Neural cell (in vitro differentiated cells): ENCODE results near the gene CDC73. TPM values are rescaled to one million over a fixed set of nuclear protein-coding genes. Genes with fewer than 3 reads are reported as not detected.
"Not testable (repeated sequence)": the region's sequence is repeated elsewhere in the genome, so short reads cannot be mapped to it uniquely, and the experiment has no call there.

Source experiments
- H2AFZ ChIP-seq: fragments of 200-600, 300-800 bp; sonication (generic), shearing (Covaris generic); 2 replicates; pipeline ENCODE4 v1.6.0; 2014; ENCODE audit warnings: low read depth, mild to moderate bottlenecking, antibody characterized with exemption, low read length, moderate library complexity
- H3F3A ChIP-seq: fragments of 200-600 bp; shearing (Covaris generic); 2 replicates; pipeline ENCODE4 v1.6.1; 2016; ENCODE audit warnings: mild to moderate bottlenecking, moderate library complexity, mixed read lengths, antibody characterized with exemption, low read length; ENCODE audit not compliant: insufficient read depth, poor library complexity, severe bottlenecking
- H3K27ac ChIP-seq: fragments of 200-600, 300-800 bp; sonication (generic), shearing (Covaris generic); 2 replicates; pipeline ENCODE4 v1.5.1; 2014; ENCODE audit warnings: mild to moderate bottlenecking, low read length, moderate library complexity
- H3K27me3 ChIP-seq: fragments of 300-800, 200-600 bp; sonication (generic), shearing (Covaris generic); 2 replicates; pipeline ENCODE4 v1.6.0; 2014; ENCODE audit warnings: mild to moderate bottlenecking, low read depth, low read length, moderate library complexity; ENCODE audit not compliant: insufficient read depth
- H3K36me3 ChIP-seq: fragments of 300-800, 200-600 bp; sonication (generic), shearing (Covaris generic); 2 replicates; pipeline ENCODE4 v1.5.1; 2014; ENCODE audit warnings: mild to moderate bottlenecking, antibody characterized with exemption, low read length, moderate library complexity; ENCODE audit not compliant: insufficient read depth
- H3K4me2 ChIP-seq: fragments of 300-800, 200-600 bp; sonication (generic), shearing (Covaris generic); 2 replicates; pipeline ENCODE4 v1.6.0; 2014; ENCODE audit warnings: mild to moderate bottlenecking, low read length
- H3K4me3 ChIP-seq: fragments of 300-800, 200-600 bp; sonication (generic), shearing (Covaris generic); 2 replicates; pipeline ENCODE4 v1.5.1; 2014; ENCODE audit warnings: mild to moderate bottlenecking, low read length, moderate library complexity
- H3K79me2 ChIP-seq: fragments of 200-600 bp; shearing (Covaris generic); replicated peaks from 2 replicates; pipeline ENCODE4 v1.6.0; 2014; ENCODE audit warnings: mild to moderate bottlenecking, low read length, moderate library complexity; ENCODE audit not compliant: insufficient read depth
- H3K9ac ChIP-seq: fragments of 300-800, 200-600 bp; sonication (generic), shearing (Covaris generic); 2 replicates; pipeline ENCODE4 v1.6.1; 2016; ENCODE audit warnings: mild to moderate bottlenecking, low read length, mixed read lengths
- H3K9me2 ChIP-seq: fragments of 200-600 bp; shearing (Covaris generic); 2 replicates; pipeline ENCODE4 v1.6.1; 2016; ENCODE audit warnings: mild to moderate bottlenecking, low read length, mixed read lengths; ENCODE audit not compliant: insufficient read depth
- H3K9me3 ChIP-seq: fragments of 200-600, 300-800 bp; sonication (generic), shearing (Covaris generic); 2 replicates; pipeline ENCODE4 v1.6.1; 2016; ENCODE audit warnings: mild to moderate bottlenecking, mixed run types, low read length, moderate library complexity, mixed read lengths
- H4K20me1 ChIP-seq: fragments of 200-600 bp; shearing (Covaris generic); 2 replicates; pipeline ENCODE4 v1.6.1; 2016; ENCODE audit warnings: mild to moderate bottlenecking, mixed run types; ENCODE audit not compliant: insufficient read depth
- CTCF ChIP-seq: fragments of 450-650 bp; IDR thresholded peaks from 2 replicates; pipeline ENCODE4 v1.5.1; 2014; ENCODE audit warnings: antibody characterized with exemption, mild to moderate bottlenecking, moderate library complexity; ENCODE audit not compliant: poor library complexity, severe bottlenecking
- EZH2 ChIP-seq: fragments of 200-600, 300-800 bp; shearing (Covaris generic), sonication (generic); IDR thresholded peaks from 2 replicates; pipeline ENCODE4 v1.6.1; 2014; ENCODE audit warnings: antibody characterized with exemption, low read length, borderline replicate concordance, mild to moderate bottlenecking; ENCODE audit not compliant: insufficient read depth, poor library complexity, severe bottlenecking
- MXI1 ChIP-seq: fragments of 450-650 bp; conservative IDR thresholded peaks from 2 replicates; pipeline ENCODE4 v1.6.1; 2014; ENCODE audit warnings: antibody characterized with exemption, mild to moderate bottlenecking; ENCODE audit not compliant: poor library complexity, severe bottlenecking
- POLR2AphosphoS5 ChIP-seq: IDR thresholded peaks from 2 replicates; pipeline ENCODE4 v1.6.1; 2012
- SMC3 ChIP-seq: fragments of 450-650 bp; conservative IDR thresholded peaks from 2 replicates; pipeline ENCODE4 v1.6.1; 2014; ENCODE audit warnings: antibody characterized with exemption, mild to moderate bottlenecking, moderate library complexity; ENCODE audit not compliant: poor library complexity
- polyA plus RNA-seq: library from polyadenylated mRNA; depleted of rRNA; stranded (reverse); fragments of >200 nt; gene quantifications from 2 replicates; pipeline ENCODE4 v1.2.3, GENCODE V29; 2014
- TF ChIP-seq, protein P1 (sequence below): IDR thresholded peaks from 2 replicates; pipeline ENCODE4 v1.6.1; 2012; ENCODE audit warnings: borderline replicate concordance

The CDC73 gene
- polyA plus RNA-seq, 1 donor from 2014 or later, result 11.9 TPM

- no peak overlapping the region for H3K9ac ChIP-seq
- no peaks in the 10 kb centered on the region for H3K27me3 ChIP-seq
- no peaks in the 10 kb centered on the region for H4K20me1 ChIP-seq
- no peaks in the 10 kb centered on the region for H3K79me2 ChIP-seq
- no peak overlapping the region for H3K4me3 ChIP-seq
- TF ChIP-seq SMC3, result no peak
- H3K9me2 ChIP-seq, result no peaks in the 10 kb centered on the region
- H3F3A ChIP-seq, result no peaks in the 10 kb centered on the region
- no peak overlapping the region for H3K27ac ChIP-seq
- H3K36me3 ChIP-seq, result no peaks in the 10 kb centered on the region
- H2AFZ ChIP-seq, result no peak overlapping the region
- H3K9me3 ChIP-seq, result no peaks in the 10 kb centered on the region
- no peak overlapping the region for H3K4me2 ChIP-seq
Measured at GRCh38 chr1:193264313-193265065, 142.7 kb downstream of the CDC73 start.

DNA sequence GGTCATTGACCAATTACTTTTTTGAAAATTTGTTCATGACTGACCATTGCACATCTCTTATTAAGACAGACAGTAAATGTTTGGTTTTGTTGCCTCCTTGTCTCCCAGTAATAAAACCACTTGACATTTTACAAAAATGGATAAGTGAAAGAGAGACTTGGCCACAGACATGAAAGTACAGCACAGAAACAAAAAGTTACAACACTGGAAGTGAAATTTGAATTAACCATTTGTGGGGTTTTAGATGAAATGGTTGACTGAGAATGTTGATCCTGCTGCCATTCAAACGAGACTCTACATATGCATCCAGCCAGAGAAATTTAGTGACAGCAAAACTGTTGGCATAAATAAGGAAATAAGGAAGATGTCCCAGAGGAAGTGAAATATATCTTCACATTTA is 143.9 kb downstream of the CDC73 start:
- Histone ChIP-seq H3K36me3 (no peaks in the 10 kb centered on the region), H3K9ac (no peak overlapping the region), H4K20me1 (no peaks in the 10 kb centered on the region), H3K27ac (no peak overlapping the region), H3K4me3 (no peak overlapping the region), H3F3A (no peaks in the 10 kb centered on the region), H3K27me3 (no peaks in the 10 kb centered on the region), H3K9me2 (no peaks in the 10 kb centered on the region), H3K9me3 (no peaks in the 10 kb centered on the region), H3K79me2 (no peaks in the 10 kb centered on the region), H3K4me2 (no peak overlapping the region), H2AFZ (no peak overlapping the region)
- no peak for TF ChIP-seq MXI1

DNA sequence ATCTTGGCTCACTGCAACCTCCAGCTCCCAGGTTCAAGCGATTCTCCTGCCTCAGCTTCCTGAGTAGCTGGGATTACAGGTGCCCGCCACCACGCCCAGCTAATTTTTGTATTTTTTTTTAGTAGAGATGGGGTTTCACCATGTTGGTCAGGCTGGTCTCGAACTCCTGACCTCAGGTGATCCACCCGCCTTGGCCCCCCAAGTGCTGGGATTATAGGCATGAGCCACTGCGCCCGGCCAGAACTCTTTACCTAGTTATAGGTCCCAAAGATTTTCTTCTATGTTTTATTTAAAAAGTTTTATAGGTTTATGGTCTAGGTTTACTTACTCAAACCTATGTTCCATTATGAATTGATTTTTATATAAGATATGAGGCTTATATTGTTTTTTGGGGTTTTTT is 145.0 kb downstream of the CDC73 start:
- H3K27me3 ChIP-seq, H3K27ac ChIP-seq, H3K4me3 ChIP-seq, H4K20me1 ChIP-seq, H3K9ac ChIP-seq, H3K36me3 ChIP-seq, H3K4me2 ChIP-seq, H3K9me2 ChIP-seq, H3F3A ChIP-seq, H3K79me2 ChIP-seq, H2AFZ ChIP-seq, H3K9me3 ChIP-seq: not testable (repeated sequence)

- Histone ChIP-seq H3K79me2 (no peaks in the 10 kb centered on the region), H3K9ac (no peak overlapping the region), H3K4me3 (no peak overlapping the region), H3F3A (no peaks in the 10 kb centered on the region), H2AFZ (no peak overlapping the region), H3K4me2 (no peak overlapping the region), H3K36me3 (no peaks in the 10 kb centered on the region), H3K27ac (no peak overlapping the region), H3K27me3 (no peaks in the 10 kb centered on the region), H3K9me3 (no peaks in the 10 kb centered on the region), H4K20me1 (no peaks in the 10 kb centered on the region), H3K9me2 (no peaks in the 10 kb centered on the region)
- TF ChIP-seq, protein P1, sequence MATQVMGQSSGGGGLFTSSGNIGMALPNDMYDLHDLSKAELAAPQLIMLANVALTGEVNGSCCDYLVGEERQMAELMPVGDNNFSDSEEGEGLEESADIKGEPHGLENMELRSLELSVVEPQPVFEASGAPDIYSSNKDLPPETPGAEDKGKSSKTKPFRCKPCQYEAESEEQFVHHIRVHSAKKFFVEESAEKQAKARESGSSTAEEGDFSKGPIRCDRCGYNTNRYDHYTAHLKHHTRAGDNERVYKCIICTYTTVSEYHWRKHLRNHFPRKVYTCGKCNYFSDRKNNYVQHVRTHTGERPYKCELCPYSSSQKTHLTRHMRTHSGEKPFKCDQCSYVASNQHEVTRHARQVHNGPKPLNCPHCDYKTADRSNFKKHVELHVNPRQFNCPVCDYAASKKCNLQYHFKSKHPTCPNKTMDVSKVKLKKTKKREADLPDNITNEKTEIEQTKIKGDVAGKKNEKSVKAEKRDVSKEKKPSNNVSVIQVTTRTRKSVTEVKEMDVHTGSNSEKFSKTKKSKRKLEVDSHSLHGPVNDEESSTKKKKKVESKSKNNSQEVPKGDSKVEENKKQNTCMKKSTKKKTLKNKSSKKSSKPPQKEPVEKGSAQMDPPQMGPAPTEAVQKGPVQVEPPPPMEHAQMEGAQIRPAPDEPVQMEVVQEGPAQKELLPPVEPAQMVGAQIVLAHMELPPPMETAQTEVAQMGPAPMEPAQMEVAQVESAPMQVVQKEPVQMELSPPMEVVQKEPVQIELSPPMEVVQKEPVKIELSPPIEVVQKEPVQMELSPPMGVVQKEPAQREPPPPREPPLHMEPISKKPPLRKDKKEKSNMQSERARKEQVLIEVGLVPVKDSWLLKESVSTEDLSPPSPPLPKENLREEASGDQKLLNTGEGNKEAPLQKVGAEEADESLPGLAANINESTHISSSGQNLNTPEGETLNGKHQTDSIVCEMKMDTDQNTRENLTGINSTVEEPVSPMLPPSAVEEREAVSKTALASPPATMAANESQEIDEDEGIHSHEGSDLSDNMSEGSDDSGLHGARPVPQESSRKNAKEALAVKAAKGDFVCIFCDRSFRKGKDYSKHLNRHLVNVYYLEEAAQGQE, result no peak
- TF ChIP-seq CTCF, result no peak
- no peak for TF ChIP-seq POLR2AphosphoS5
- no peak for TF ChIP-seq EZH2
Measured at GRCh38 chr1:193270996-193271395, 149.2 kb downstream of the CDC73 start.
